GM04504 (cell line): ENCODE results near the gene CRIP2.

Source experiments
- DNase-seq: peaks from one replicate; pipeline ENCODE4 v3.0.0-alpha.2; 2012; ENCODE audit warnings: low read depth

Gene CRIP2

DNA sequence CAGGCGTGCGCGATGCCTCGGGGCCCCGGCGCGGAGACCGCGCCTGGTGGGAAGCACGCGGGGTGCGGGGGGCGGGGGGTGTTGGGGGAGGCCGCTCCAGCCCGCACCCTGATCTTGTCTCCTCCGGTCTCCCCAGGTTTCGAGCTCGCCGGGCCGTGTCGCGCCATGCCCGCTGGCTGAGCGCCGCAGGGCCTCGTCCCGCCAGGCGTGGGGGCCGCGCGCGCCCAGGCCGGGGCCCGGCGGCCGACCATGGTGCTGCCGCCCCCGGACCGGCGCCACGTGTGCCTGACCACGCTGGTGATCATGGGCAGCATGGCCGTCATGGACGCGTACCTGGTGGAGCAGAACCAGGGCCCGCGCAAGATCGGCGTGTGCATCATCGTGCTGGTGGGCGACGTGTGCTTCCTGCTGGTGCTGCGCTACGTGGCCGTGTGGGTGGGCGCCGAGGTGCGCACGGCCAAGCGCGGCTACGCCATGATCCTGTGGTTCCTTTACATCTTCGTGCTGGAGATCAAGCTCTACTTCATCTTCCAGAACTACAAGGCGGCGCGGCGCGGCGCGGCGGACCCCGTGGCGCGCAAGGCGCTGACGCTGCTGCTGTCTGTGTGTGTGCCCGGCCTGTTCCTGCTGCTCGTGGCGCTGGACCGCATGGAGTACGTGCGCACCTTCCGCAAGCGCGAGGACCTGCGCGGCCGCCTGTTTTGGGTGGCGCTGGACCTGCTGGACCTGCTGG lies 54.1 kb downstream of the CRIP2 start:
- DNase-seq, result no peak

- no peak for DNase-seq
These were observed 54.6 kb downstream of the CRIP2 start for GRCh38 chr14:105529319-105529568.
